Activated T-helper 1 cell treated with anti-CD3 and anti-CD28 coated beads, Interleukin-12 subunit alpha, Interleukin-12 subunit beta, Interleukin-2, Interleukin-4 antibody, amounts not matched to agents 30 ng/mL and 10 ng/mL and 1 ng/mL, durations not matched to agents 14 hours and 24 hours and 36 hours (primary cell): Measurements from ENCODE around the gene PTPRZ1. TPM values are rescaled to one million over a fixed set of nuclear protein-coding genes. Genes with fewer than 3 reads are reported as not detected.

Source experiments
- DNase-seq: peaks from one replicate; pipeline ENCODE4 v3.0.0; 2021; ENCODE audit warnings: low spot score
- H3K27ac Mint-ChIP-seq: one replicate; pipeline ENCODE4 v1.8.0; 2021; ENCODE audit warnings: mild to moderate bottlenecking, mixed read lengths
- H3K27me3 Mint-ChIP-seq: one replicate; pipeline ENCODE4 v1.8.0; 2022; ENCODE audit warnings: mild to moderate bottlenecking, moderate library complexity, mixed read lengths; ENCODE audit not compliant: insufficient read depth
- H3K36me3 Mint-ChIP-seq: one replicate; pipeline ENCODE4 v1.8.0; 2021; ENCODE audit warnings: low read depth, mixed read lengths
- H3K4me1 Mint-ChIP-seq: one replicate; pipeline ENCODE4 v1.8.0; 2021; ENCODE audit warnings: low read depth, mixed read lengths
- H3K4me3 Mint-ChIP-seq: one replicate; pipeline ENCODE4 v1.8.0; 2021; ENCODE audit warnings: mild to moderate bottlenecking, moderate library complexity, mixed read lengths
- H3K9me3 Mint-ChIP-seq: one replicate; pipeline ENCODE4 v1.8.0; 2021; ENCODE audit warnings: mixed read lengths
- intact Hi-C: fragments of 100-400 bp; cut with micrococcal nuclease; formaldehyde crosslinking; loops from one replicate; pipeline ENCODE4 v1.15.1; 2024
- total RNA-seq: library from RNA; stranded (reverse); gene quantifications from 2 replicates; pipeline ENCODE4 v1.2.3, GENCODE V29; 2022

The PTPRZ1 gene
- total RNA-seq, 1 donor from 2014 or later = not detected

DNA sequence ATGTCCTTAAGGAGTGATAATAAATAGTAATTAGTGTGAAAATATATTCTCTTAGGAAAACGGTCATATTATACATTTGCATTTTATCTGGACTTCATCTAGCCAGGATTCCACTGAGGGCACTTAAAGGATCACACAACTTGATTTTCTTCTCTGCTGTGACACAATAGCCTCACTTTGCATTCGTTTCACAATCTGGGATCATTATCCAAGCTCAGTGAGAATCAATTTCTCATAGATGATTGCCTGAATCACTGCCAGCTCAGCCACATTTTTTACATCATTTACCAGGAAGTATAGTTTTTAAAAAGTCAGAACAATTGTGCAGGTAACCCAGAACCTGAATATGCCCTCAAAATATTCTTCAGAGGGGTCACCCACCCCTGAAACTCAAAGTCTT, 68.9 kb downstream of the PTPRZ1 start:
- no peaks in the 10 kb centered on the region for H3K36me3 Mint-ChIP-seq
- H3K4me3 Mint-ChIP-seq = no peak overlapping the region
- intact Hi-C loops = no loop called here
- no peaks in the 10 kb centered on the region for H3K9me3 Mint-ChIP-seq
- no peak overlapping the region for H3K27ac Mint-ChIP-seq
- no peaks in the 10 kb centered on the region for H3K27me3 Mint-ChIP-seq
- no peak for DNase-seq
- no peaks in the 10 kb centered on the region for H3K4me1 Mint-ChIP-seq

DNA sequence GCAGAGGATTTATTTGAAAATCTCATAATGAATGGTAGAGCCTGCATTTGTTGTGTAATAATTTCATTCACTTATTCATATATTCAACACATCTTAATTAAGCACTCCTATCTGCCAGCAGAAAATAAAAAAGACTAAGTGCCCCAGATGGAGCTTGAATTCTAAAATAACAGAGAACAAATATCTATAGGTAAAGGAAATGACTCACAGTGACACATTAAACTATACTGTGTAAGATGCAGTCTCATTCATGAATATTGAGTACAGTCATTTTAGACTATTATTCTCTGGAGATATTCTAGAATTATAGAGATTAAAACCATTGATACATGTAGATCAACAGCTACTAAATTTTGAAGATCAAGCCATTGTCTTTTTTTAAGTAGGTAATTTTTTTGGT, 72.1 kb downstream of the PTPRZ1 start:
- Mint-ChIP-seq H3K9me3 (no peaks in the 10 kb centered on the region), H3K4me1 (no peaks in the 10 kb centered on the region), H3K27me3 (no peaks in the 10 kb centered on the region), H3K36me3 (no peaks in the 10 kb centered on the region), H3K27ac (no peak overlapping the region), H3K4me3 (no peak overlapping the region)
- intact Hi-C loops = no loop called here
- DNase-seq = no peak

DNA sequence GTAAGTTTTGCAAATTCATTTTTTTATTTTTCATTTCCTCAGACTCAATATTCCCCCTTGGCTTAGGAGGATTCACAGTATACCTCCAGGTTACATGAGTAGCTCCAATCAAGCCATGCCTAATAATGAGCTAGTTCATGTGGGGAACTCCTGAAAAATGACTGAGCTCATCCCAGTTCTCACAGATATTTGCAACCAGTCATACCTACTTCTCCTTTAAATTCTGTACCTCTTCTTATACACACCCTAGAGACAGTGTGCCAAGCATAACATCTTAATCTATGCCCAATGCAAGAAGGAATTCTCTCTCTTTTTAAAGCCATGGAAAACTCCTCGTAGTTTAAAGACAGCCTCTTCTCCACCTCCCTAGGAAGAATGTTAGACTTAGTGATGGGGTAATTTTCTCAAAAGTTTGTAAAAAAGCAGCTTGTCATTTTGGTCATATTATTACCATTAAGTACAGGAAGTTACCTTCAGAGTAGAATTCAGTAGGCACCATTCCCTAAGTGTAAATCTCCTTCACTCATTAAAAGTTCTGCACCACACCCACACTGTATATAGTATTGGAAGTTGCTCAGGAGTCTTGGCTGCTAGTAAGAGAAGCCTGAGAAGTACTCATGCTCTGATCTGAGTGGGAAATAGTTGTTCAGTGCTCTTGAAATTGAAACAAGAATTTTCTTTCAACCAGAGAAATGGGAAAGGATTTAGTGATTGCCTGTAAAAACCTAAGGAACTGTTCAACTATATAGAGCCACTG, 72.7 kb downstream of the PTPRZ1 start:
- Mint-ChIP-seq H3K4me3 (no peak overlapping the region), H3K27ac (no peak overlapping the region), H3K36me3 (no peaks in the 10 kb centered on the region), H3K4me1 (no peaks in the 10 kb centered on the region), H3K9me3 (no peaks in the 10 kb centered on the region), H3K27me3 (no peaks in the 10 kb centered on the region)
- intact Hi-C loops = no loop called here
- DNase-seq = no peak

DNA sequence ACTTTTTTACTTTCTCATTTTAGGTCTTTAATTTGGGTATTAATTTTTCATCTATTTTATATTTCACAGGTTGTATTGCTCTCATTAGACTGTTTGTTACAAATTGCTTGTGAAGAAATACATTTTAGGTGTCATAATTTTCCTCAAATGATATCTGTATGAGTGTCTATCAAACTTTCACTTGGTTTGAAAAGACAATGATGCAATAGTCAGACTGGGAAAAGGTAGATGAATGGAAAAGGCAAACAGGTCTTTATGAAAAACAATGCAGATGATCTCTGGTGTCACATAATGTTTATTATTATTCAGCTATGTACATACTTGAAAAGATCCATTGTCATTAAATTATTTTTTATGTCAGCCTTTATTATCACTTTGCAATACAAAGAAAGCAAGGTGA, 80.2 kb downstream of the PTPRZ1 start:
- H3K27me3 Mint-ChIP-seq = no peaks in the 10 kb centered on the region
- DNase-seq = no peak
- H3K27ac Mint-ChIP-seq = no peak overlapping the region
- no peaks in the 10 kb centered on the region for H3K4me1 Mint-ChIP-seq
- H3K36me3 Mint-ChIP-seq = no peaks in the 10 kb centered on the region
- H3K9me3 Mint-ChIP-seq = no peaks in the 10 kb centered on the region
- no peak overlapping the region for H3K4me3 Mint-ChIP-seq
- intact Hi-C loops = no loop called here

DNA sequence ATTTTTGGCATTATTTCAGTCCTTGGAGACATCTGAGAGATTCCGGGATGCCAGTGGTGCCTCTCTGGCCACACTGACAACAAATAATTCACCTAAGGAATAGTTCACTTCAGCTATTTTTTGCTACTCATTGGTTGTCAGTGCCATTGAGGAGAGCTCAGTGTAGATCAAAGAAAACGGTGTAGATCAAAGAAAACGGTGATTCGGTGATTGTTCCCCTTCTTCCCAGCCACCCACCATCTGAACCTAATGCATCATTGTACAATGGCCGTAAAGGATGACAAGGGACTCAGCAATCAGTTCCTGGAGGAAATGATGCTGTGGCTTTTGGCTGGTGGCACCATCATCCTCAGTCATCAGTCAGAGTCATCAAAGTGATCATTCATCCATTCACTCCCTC, 80.6 kb downstream of the PTPRZ1 start:
- DNase-seq = no peak
- Mint-ChIP-seq H3K27ac (no peak overlapping the region), H3K9me3 (no peaks in the 10 kb centered on the region), H3K4me3 (no peak overlapping the region), H3K36me3 (no peaks in the 10 kb centered on the region), H3K4me1 (no peaks in the 10 kb centered on the region), H3K27me3 (no peaks in the 10 kb centered on the region)
- intact Hi-C loops = no loop called here

DNA sequence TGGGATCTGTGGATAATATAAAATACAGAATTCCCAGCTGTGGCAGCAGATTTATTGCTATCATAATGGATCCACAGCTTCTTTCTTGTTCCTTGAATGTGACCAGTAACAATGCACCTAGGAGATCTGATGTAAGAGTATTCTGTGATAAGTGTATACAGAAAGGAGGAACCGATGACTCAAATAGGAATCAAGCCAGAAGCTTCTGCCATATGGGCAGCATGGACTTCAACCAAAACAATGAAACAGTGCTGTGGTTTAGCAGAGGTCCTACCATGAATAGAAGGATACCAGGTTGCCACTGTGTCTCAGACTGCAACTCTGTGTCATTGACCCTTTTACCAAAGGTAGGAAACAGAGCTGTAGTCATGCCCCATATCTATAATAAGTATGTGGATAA, 81.8 kb downstream of the PTPRZ1 start:
- no peak for DNase-seq
- no peak overlapping the region for H3K4me3 Mint-ChIP-seq
- intact Hi-C loops = no loop called here
- no peaks in the 10 kb centered on the region for H3K4me1 Mint-ChIP-seq
- H3K27ac Mint-ChIP-seq = no peak overlapping the region
- H3K27me3 Mint-ChIP-seq = no peaks in the 10 kb centered on the region
- no peaks in the 10 kb centered on the region for H3K9me3 Mint-ChIP-seq
- no peaks in the 10 kb centered on the region for H3K36me3 Mint-ChIP-seq

DNA sequence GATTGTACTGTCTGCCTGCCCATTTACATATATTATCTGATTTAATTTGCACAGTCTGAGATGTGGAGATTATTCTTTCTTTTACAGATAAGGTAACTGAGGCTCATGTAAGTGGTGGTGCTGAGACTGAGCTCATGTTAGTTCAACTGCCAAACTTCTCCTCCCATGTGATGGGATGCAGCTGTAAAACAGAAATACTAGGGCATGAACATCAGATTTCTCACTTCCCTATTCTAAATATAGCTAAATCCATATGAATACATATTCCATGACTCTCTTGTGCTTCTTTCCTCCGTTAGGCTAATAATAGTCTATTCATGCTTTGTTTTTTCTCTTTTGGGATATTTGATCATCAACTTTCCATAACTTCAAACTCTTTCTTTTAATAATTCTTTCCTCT, 84.7 kb downstream of the PTPRZ1 start:
- no peak for DNase-seq
- Mint-ChIP-seq H3K36me3 (no peaks in the 10 kb centered on the region), H3K4me1 (no peaks in the 10 kb centered on the region), H3K27me3 (no peaks in the 10 kb centered on the region), H3K27ac (no peak overlapping the region), H3K4me3 (no peak overlapping the region), H3K9me3 (no peaks in the 10 kb centered on the region)
- intact Hi-C loops = no loop called here

DNA sequence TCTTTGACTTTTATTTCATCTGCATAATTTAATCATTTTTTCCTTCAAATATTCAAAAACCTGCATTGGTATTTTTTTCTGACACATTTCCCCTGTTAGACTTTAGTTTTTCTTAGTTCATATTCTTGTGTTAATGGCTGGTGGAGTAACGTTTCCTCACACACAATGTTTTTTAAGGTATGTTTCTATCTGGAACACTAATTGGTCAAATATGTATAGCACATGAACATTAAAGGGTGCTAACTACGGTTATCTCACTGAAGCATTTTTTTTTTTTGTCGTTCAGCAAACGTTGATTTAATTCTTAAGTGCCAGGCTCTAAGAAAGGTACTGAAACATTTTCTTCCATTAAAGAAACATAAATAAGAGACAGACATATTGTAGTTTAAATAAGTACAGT, 87.7 kb downstream of the PTPRZ1 start:
- Mint-ChIP-seq H3K27me3 (no peaks in the 10 kb centered on the region), H3K4me3 (no peak overlapping the region), H3K9me3 (no peaks in the 10 kb centered on the region), H3K36me3 (no peaks in the 10 kb centered on the region), H3K27ac (no peak overlapping the region), H3K4me1 (no peaks in the 10 kb centered on the region)
- intact Hi-C loops = no loop called here
- DNase-seq = no peak

DNA sequence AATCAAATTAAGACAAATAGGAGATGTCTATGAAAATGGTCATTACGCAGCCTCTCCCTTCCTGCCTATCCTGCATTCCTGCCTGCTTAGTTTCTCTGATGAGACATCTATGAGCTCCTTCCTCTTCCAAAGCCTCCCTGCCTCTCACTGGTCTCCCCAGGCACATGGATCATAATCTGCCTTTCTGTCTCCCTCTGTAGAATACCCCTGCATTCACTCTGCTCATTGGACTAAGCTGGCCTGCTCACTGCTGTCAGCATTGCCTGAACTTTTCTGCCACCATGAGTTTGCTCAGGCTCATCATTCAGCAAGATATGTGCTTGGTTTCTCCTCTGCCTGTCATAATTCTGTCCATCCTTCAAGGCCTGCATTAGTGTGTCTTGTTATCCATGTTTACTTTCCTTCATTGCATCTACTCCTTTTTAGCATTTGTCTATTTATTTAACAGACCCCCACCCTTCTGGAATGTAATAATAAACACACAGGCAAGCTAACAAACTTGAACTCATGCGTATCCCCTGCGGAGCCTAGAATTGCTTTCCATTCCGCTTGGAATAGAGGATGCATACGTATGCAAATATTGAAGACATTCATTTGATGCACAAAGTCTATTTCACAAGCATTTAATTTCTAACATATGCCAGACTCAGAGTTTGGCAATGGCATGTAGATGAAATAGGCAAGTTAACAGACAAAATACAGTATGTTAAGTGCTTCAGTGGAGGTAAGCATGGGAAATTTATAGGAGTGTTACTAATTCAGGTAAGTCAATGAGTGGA, 88.3 kb downstream of the PTPRZ1 start:
- no peak for DNase-seq
- Mint-ChIP-seq H3K4me1 (no peaks in the 10 kb centered on the region), H3K27me3 (no peaks in the 10 kb centered on the region), H3K9me3 (no peaks in the 10 kb centered on the region), H3K27ac (no peak overlapping the region), H3K36me3 (no peaks in the 10 kb centered on the region), H3K4me3 (no peak overlapping the region)
- intact Hi-C loops = no loop called here

DNA sequence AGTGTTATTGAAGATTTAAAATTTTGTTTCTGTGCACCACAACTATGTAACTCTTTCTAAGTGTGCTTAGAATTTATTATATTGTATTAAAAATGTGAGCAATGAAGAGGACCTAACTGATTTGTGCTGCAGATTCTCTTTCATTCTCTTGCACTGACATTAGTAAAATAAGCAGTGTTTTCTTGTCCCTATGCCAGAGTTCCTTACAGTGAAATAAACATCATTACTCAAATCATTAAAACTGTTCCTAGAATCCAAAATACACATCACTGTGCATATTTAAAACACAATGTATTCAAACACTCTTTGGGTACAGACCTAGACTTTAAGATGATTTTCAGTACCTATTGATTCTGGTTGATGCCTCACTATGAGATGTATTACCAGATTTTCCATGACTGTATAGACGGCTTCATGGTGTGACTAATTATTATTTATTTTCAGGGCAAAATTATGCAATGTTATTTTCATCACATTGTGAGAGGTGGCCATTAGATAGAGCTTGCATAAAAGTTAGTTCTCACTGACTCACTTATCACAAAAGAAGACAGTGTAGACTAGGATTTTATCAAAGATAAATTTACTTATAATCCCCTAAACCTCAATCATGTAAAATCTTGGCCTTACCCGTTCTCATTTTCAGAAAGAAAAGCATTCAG, 93.4 kb downstream of the PTPRZ1 start:
- no peaks in the 10 kb centered on the region for H3K9me3 Mint-ChIP-seq
- no peak overlapping the region for H3K4me3 Mint-ChIP-seq
- intact Hi-C loops = no loop called here
- H3K27ac Mint-ChIP-seq = no peak overlapping the region
- no peaks in the 10 kb centered on the region for H3K36me3 Mint-ChIP-seq
- H3K4me1 Mint-ChIP-seq = no peaks in the 10 kb centered on the region
- DNase-seq = no peak
- H3K27me3 Mint-ChIP-seq = no peaks in the 10 kb centered on the region

DNA sequence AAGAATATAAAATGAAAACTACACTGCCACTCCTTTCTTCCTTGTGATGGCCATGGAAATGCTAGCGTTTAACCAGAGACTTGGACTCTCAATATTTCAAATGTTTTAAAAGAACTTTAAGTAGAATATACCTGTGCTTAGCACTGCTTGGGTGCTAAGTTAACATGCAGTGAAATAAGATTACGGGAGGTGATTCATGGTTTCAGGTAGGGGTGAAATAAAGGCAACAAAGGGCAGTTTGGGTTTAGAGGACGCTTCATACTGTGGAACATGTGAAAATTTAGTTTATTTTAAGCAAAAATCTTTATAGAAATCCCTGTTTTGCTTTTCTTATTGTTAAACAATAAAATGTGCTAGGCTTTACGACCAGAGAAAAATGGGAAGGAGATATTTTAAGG, 94.0 kb downstream of the PTPRZ1 start:
- Mint-ChIP-seq H3K27me3 (no peaks in the 10 kb centered on the region), H3K4me3 (no peak overlapping the region), H3K36me3 (no peaks in the 10 kb centered on the region), H3K9me3 (no peaks in the 10 kb centered on the region), H3K27ac (no peak overlapping the region), H3K4me1 (no peaks in the 10 kb centered on the region)
- no peak for DNase-seq
- intact Hi-C loops = no loop called here

DNA sequence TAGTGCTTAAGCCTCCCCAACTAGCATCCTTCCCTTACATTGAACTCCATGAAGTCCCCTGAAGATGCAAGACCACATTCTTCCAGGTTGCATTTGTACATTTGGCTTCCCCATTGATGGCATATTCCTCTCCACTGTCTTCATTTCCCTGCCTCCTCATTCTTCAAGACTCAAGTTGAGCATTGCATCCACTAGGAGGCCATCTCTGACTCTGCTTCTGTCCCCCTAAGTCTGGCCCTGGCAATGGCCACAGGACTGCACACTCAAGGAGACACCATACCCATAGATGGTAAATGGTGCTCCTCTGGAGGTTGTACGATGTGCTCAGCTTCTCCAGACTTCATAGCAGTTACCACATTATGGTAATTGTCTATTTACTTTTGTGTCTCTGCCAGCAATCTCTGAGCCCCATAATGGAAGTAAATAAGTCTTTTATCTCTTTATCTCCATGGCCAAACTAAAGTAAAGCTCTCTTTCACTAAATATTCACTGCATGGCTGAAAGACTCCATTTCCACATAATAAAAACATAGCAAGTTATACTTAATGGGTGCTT, 112.6 kb downstream of the PTPRZ1 start:
- Mint-ChIP-seq H3K36me3 (no peaks in the 10 kb centered on the region), H3K27ac (no peak overlapping the region), H3K27me3 (peaks cover 3% of the 10 kb centered on the region), H3K4me3 (no peak overlapping the region), H3K4me1 (no peaks in the 10 kb centered on the region), H3K9me3 (no peaks in the 10 kb centered on the region)
- intact Hi-C loops = no loop called here
- DNase-seq = no peak

DNA sequence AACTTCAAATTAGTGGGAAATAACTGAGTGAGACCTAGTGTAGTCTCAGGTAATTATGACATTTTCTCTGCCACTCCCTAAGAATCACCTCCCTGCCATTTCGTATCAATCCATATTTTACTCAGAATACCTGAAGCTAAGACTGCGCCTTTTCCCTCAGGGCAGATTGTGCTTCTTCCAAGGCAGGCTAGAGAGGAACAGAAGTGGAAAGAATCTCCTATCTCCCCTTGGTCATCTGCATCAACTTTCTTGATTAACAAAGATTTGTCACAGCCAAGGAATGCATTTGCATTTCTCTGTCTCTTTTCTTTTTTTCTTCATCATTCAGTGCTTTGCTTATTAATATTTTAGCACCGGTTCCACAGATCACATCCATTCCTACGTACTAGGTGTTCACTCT, 119.1 kb downstream of the PTPRZ1 start:
- DNase-seq = no peak
- intact Hi-C loops = loop anchor here (10.0 kb wide), 1 partner anchor 657 kb away; no protein-coding TSS in a partner anchor
- Mint-ChIP-seq H3K4me3 (no peak overlapping the region), H3K27me3 (peaks cover 3% of the 10 kb centered on the region), H3K27ac (no peak overlapping the region), H3K36me3 (no peaks in the 10 kb centered on the region), H3K9me3 (no peaks in the 10 kb centered on the region), H3K4me1 (no peaks in the 10 kb centered on the region)
